Stimulated activated CD8-positive, alpha-beta memory T cell treated with anti-CD3 and anti-CD28 coated beads, Interleukin-4, amount 100 ng/mL, for 48 hours (primary cell): ENCODE measurements around the gene ZNF518A.
"Not testable (repeated sequence)": the region's sequence is repeated elsewhere in the genome, so short reads cannot be mapped to it uniquely, and the experiment has no call there.

ENCODE experiments used
- DNase-seq: peaks from one replicate; pipeline ENCODE4 v3.0.0-alpha.2; 2020

ZNF518A gene

GRCh38 chr10:96133135-96133534 lies 3.0 kb downstream of the ZNF518A start:
- DNase-seq, result no peak

- no peak for DNase-seq
Measured at GRCh38 chr10:96136810-96137209, 6.7 kb downstream of the ZNF518A start.

- no peak for DNase-seq
Measured at GRCh38 chr10:96137567-96137966, 7.5 kb downstream of the ZNF518A start.

- DNase-seq, result no peak
Measured at GRCh38 chr10:96138102-96138501, 8.0 kb downstream of the ZNF518A start.

- no peak for DNase-seq
Measured at GRCh38 chr10:96152437-96152836, 22.3 kb downstream of the ZNF518A start.

GRCh38 chr10:96153070-96153469 lies 23.0 kb downstream of the ZNF518A start:
- no peak for DNase-seq

GRCh38 chr10:96165726-96166125 lies 35.6 kb downstream of the ZNF518A start:
- no peak for DNase-seq

GRCh38 chr10:96168546-96168945 lies 38.4 kb downstream of the ZNF518A start:
- no peak for DNase-seq

GRCh38 chr10:96170230-96170629 lies 40.1 kb downstream of the ZNF518A start:
- DNase-seq, result no peak

- no peak for DNase-seq
Measured at GRCh38 chr10:96172666-96173065, 42.6 kb downstream of the ZNF518A start.

- no peak for DNase-seq
Measured at GRCh38 chr10:96176985-96177384, 46.9 kb downstream of the ZNF518A start.

- DNase-seq, result no peak
Measured at GRCh38 chr10:96188421-96188820, 58.3 kb downstream of the ZNF518A start.

GRCh38 chr10:96188916-96189315 lies 58.8 kb downstream of the ZNF518A start:
- DNase-seq, result no peak

GRCh38 chr10:96189505-96189904 lies 59.4 kb downstream of the ZNF518A start:
- not testable (repeated sequence) for DNase-seq

GRCh38 chr10:96201525-96201924 lies 71.4 kb downstream of the ZNF518A start:
- no peak for DNase-seq

GRCh38 chr10:96205580-96205979 lies 75.5 kb downstream of the ZNF518A start:
- no peak for DNase-seq

GRCh38 chr10:96208271-96208670 lies 78.2 kb downstream of the ZNF518A start:
- no peak for DNase-seq

GRCh38 chr10:96208946-96209345 lies 78.8 kb downstream of the ZNF518A start:
- no peak for DNase-seq

GRCh38 chr10:96211764-96212163 lies 81.7 kb downstream of the ZNF518A start:
- DNase-seq, result no peak

- DNase-seq, result no peak
Measured at GRCh38 chr10:96212911-96213310, 82.8 kb downstream of the ZNF518A start.
